Testis (tissue), 3 donors: ENCODE results near the gene C1QTNF9. TPM values are rescaled to one million over a fixed set of nuclear protein-coding genes. Genes with fewer than 3 reads are reported as not detected.
"Not testable (repeated sequence)": the region's sequence is repeated elsewhere in the genome, so short reads cannot be mapped to it uniquely, and the experiment has no call there.

Source experiments
- DNase-seq: peaks from one replicate; pipeline ENCODE4 v3.0.0-alpha.2; 2019
- H3K27ac ChIP-seq, 2 donors: fragments of 200-600 bp; sonication (generic); one replicate each; pipeline ENCODE4 v1.5.1; 2019
- H3K27me3 ChIP-seq: fragments of 200-600 bp; sonication (generic); one replicate; pipeline ENCODE4 v1.5.1; 2019
- H3K36me3 ChIP-seq: fragments of 200-600 bp; sonication (generic); one replicate; pipeline ENCODE4 v1.5.1; 2017; ENCODE audit warnings: low read depth; ENCODE audit errors: missing control alignments
- H3K4me1 ChIP-seq: fragments of 200-600 bp; sonication (generic); one replicate; pipeline ENCODE4 v1.5.1; 2019
- H3K4me3 ChIP-seq, 2 donors: fragments of 200-600 bp; sonication (generic); one replicate each; pipeline ENCODE4 v1.5.1; 2017 to 2019
- H3K9me3 ChIP-seq: fragments of 200-600 bp; sonication (generic); one replicate; pipeline ENCODE4 v1.5.1; 2017
- POLR2A ChIP-seq: fragments of 450-650 bp; IDR thresholded peaks from one replicate; pipeline ENCODE4 v1.6.1; 2017; ENCODE audit warnings: antibody characterized with exemption, mild to moderate bottlenecking, moderate library complexity
- WGBS, 2 donors: methylation state at CpG; one replicate each; pipeline ENCODE4 v1.1.5; 2018; 5-methylcytosine and 5-hydroxymethylcytosine counted together
- intact Hi-C: fragments of 100-400 bp; cut with DNase I; formaldehyde crosslinking; loops from one replicate; pipeline ENCODE4 v1.15.1; 2023; ENCODE audit warnings: low total_unique reads
- polyA plus RNA-seq: library from polyadenylated mRNA; stranded (reverse); fragments of 350-450 nt; fragmentation: Illumina TruSeq; extraction: RNeasy Lipid Tissue Mini Kit (QIAGEN cat#74804); gene quantifications from one replicate; pipeline ENCODE4 v1.2.3, GENCODE V29; 2014; ENCODE audit warnings: low read depth, low replicate concordance; ENCODE audit not compliant: insufficient read depth
- total RNA-seq, 2 donors: library from RNA; depleted of rRNA; stranded (reverse); fragments of >200 nt; gene quantifications; one replicate each; pipeline ENCODE4 v1.2.3, GENCODE V29; 2016
- TF ChIP-seq, protein P1 (sequence below), 3 experiments: fragments of 450-650 bp in 2 of 3; fragments of 200-600 bp in 1 of 3; sonication (generic) in 1 of 3; IDR thresholded peaks; one replicate each; pipeline ENCODE4 v1.5.1; 2016 to 2019; ENCODE audit warnings: antibody characterized with exemption in 3 of 3, mild to moderate bottlenecking in 2 of 3, moderate library complexity in 1 of 3

The C1QTNF9 gene
- total and polyA plus RNA-seq, 3 donors from 2014 or later: 0.43 to 2.4 (median 1.1) TPM

DNA sequence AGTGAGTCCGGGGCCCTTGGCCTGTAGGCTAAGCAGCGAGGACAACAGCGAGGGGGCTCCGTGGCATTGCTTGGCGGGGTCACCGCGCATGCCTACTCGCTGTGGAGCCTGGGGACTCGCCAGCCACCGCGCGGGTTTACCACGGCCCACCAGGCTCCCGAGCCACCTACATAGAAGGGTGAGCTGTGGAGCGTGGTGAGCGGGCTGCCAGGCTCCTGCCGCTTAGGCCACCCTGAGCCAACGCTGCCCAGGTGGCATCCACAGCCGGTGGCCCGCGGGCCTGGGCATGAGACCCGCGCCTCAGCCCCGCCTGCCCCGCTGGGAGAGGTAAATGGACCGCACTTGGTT is 31.2 kb downstream of the C1QTNF9 start:
- no peak overlapping the region for H3K27ac ChIP-seq
- no peaks in the 10 kb centered on the region for H3K27me3 ChIP-seq
- 78% methylated on average over 18 of the region's 26 CpGs; no CpG with 5 or more reads in 1 of the 2 donors for WGBS, 2 donors
- H3K36me3 ChIP-seq: no peaks in the 10 kb centered on the region
- no peak for TF ChIP-seq POLR2A
- TF ChIP-seq, protein P1, sequence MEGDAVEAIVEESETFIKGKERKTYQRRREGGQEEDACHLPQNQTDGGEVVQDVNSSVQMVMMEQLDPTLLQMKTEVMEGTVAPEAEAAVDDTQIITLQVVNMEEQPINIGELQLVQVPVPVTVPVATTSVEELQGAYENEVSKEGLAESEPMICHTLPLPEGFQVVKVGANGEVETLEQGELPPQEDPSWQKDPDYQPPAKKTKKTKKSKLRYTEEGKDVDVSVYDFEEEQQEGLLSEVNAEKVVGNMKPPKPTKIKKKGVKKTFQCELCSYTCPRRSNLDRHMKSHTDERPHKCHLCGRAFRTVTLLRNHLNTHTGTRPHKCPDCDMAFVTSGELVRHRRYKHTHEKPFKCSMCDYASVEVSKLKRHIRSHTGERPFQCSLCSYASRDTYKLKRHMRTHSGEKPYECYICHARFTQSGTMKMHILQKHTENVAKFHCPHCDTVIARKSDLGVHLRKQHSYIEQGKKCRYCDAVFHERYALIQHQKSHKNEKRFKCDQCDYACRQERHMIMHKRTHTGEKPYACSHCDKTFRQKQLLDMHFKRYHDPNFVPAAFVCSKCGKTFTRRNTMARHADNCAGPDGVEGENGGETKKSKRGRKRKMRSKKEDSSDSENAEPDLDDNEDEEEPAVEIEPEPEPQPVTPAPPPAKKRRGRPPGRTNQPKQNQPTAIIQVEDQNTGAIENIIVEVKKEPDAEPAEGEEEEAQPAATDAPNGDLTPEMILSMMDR (IDR thresholded peaks at IDR 0.05): no peak
- no peaks in the 10 kb centered on the region for H3K9me3 ChIP-seq
- intact Hi-C loops: no loop called here
- H3K4me3 ChIP-seq: peak overlapping the region; percentile 18 to 38
- DNase-seq: no peak
- no peaks in the 10 kb centered on the region for H3K4me1 ChIP-seq

DNA sequence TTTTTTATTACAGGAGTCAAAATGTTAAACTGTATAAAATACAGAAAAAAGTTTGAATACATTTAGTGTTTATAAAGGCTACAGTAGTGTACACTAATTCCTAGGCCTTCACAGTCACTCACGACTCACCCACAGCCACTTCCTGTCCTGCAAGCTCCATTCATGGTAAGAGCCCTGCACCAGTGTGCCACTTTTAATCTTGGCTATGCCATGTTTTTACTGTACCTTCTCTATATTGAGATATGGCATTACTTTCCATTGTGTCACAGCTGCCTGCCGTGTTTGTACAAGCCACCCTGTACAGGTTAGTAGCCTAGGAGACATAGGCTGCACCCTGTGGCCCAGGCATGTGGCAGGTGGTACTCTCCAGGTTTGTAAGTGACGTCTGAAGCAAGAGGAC is 32.1 kb downstream of the C1QTNF9 start:
- DNase-seq: no peak
- Histone ChIP-seq H3K9me3 (no peaks in the 10 kb centered on the region), H3K4me3 (no peak overlapping the region), H3K27me3 (no peaks in the 10 kb centered on the region), H3K36me3 (no peaks in the 10 kb centered on the region), H3K27ac (no peak overlapping the region), H3K4me1 (no peaks in the 10 kb centered on the region)
- WGBS, 2 donors: 82 to 83% methylated on average over 3 of the region's 3 CpGs
- intact Hi-C loops: no loop called here
- TF ChIP-seq, protein P1 (IDR thresholded peaks at IDR 0.05): no peak
- no peak for TF ChIP-seq POLR2A

DNA sequence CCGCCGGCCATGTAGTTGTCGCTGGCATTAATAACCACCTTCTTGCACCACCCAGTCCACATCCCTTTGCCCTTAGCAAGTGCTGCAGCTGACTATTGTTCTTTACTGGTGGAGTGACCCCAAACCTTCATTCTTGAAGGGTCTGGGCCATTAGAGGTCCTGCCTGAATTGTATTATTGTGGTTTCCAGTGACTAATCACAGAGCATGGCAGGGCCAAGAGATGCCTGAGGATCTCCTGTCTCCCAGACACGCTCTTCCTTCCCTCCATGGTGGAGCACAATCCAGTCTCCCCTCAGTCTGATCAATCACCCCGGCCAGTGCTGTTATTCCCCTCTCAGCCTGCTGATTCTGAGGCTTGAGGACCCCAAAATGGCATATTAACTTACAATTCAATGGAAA is 39.0 kb downstream of the C1QTNF9 start:
- TF ChIP-seq, protein P1 (IDR thresholded peaks at IDR 0.05): no peak
- no peak for TF ChIP-seq POLR2A
- no peak for DNase-seq
- intact Hi-C loops: no loop called here
- Histone ChIP-seq H3K27ac (no peak overlapping the region), H3K36me3 (no peaks in the 10 kb centered on the region), H3K4me1 (no peaks in the 10 kb centered on the region), H3K27me3 (no peaks in the 10 kb centered on the region), H3K4me3 (no peak overlapping the region), H3K9me3 (no peaks in the 10 kb centered on the region)
- WGBS, 2 donors: 82 to 92% methylated on average over 5 of the region's 5 CpGs

DNA sequence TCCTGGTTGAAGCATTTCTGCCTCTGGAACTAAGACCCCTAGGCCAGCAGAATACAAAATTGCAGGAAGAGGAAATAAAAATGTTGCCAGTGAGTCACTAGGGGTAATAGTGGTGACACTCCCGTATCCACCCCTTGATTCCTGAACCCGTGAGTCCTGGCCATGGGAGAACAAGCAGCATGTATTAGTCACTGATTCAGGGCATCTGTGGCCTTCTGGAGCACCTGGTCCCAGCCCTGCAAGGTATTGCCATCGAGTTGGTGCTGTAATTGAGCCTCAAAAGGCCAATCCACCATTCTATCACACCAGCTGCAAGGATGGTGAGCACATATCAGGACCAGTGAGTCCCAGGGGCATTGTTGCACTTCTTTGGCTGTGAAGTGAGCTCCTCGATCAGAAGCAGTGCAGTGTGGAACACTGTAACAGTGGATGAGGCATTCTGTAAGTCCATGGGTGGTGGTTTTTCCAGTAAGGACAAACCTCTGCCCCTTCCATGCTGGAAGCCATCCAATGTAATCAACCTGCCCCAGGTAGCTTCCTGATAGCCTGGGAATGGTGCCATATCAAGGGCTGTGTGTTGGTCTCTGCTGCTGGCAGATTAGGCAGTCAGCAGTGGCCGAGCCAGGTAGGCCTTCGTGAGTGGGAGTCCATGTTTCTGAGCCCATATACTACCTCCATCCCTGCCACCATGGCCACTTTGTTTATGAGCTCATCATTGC is 39.6 kb downstream of the C1QTNF9 start:
- WGBS, 2 donors: 79 to 81% methylated on average over 6 of the region's 6 CpGs
- Histone ChIP-seq H3K4me1 (no peaks in the 10 kb centered on the region), H3K27ac (no peak overlapping the region), H3K27me3 (no peaks in the 10 kb centered on the region), H3K36me3 (no peaks in the 10 kb centered on the region), H3K9me3 (no peaks in the 10 kb centered on the region), H3K4me3 (no peak overlapping the region)
- no peak for DNase-seq
- intact Hi-C loops: no loop called here
- no peak for TF ChIP-seq POLR2A
- TF ChIP-seq, protein P1 (IDR thresholded peaks at IDR 0.05): no peak

DNA sequence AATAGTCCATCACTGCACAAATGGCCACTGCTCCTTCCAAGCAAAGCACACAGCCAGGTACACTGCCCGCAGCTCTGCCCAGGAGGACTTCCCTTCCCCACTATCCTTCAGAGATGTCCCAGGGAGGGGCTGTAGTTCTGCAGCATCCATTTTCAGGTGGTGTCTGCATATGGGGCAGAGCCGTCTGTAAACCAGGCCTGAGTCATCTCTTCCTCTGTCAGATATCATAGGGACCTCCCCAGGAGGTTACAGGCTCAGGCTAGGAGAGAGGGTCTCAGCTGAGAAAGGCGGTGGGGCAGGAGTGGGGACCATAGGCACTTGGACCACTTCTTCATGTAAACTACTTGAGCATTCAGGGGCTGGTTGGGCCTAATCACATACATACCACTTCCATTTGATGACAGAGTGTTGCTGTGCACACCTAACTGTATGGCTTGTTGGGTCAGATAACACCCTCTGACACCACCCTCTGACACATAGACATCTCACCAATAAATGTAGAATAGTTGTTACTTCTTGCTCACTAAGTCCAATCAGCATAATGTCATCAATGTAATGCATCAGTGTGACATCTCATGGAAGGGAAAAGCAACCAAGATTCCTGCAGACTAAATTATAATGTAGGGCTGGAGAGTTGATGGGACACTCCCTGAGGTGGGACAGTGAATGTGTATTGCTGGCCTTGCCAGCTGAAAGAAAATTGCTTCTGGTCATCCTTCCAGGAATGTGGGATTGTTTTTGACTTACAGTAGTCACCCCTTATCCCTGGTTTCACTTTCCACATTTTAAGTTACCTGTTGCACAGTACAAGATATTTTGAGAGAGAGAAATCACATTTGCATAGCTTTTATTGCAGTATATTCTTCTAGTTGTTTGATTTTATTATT is 40.6 kb downstream of the C1QTNF9 start:
- H3K4me3 ChIP-seq, H3K4me1 ChIP-seq, intact Hi-C loops, H3K27me3 ChIP-seq, DNase-seq, H3K9me3 ChIP-seq, H3K36me3 ChIP-seq, H3K27ac ChIP-seq: not testable (repeated sequence)
- WGBS, 2 donors: 86 to 93% methylated on average over 3 of the region's 3 CpGs
